ENCODE data around the gene CALN1. TPM values are rescaled to one million over a fixed set of nuclear protein-coding genes. Genes with fewer than 3 reads are reported as not detected.
"Not testable (repeated sequence)": the region's sequence is repeated elsewhere in the genome, so short reads cannot be mapped to it uniquely, and the experiment has no call there.

CALN1 gene
- total and polyA plus RNA-seq, 9 donors = under 0.01 to 0.18 (median 0.13) TPM; not detected in 2

GRCh38 chr7:72078301-72078700 is 333.8 kb downstream of the CALN1 start:
- Histone ChIP-seq H3K27ac (no peak overlapping the region), H3K4me1 (ENCODE audit: insufficient read depth) (no peaks in the 10 kb centered on the region), H3K27me3 (no peaks in the 10 kb centered on the region), H3K36me3 (no peaks in the 10 kb centered on the region), H3K4me3 (no peak overlapping the region), H3K9me3 (no peaks in the 10 kb centered on the region)
- intact Hi-C loops (cut with DNase I) = no loop called here
- 87 to 93% (median 88%) methylated on average over 8 of the region's 8 CpGs for WGBS, 3 donors
- no peak for TF ChIP-seq POLR2A (IDR thresholded peaks at IDR 0.05)
- TF ChIP-seq EP300 (IDR thresholded peaks at IDR 0.05) = no peak
- no peak for TF ChIP-seq CTCF (IDR thresholded peaks at IDR 0.05)
- DNase-seq = no peak

GRCh38 chr7:72077786-72078185 is 334.4 kb downstream of the CALN1 start:
- Histone ChIP-seq H3K27me3 (no peaks in the 10 kb centered on the region), H3K4me1 (ENCODE audit: insufficient read depth) (no peaks in the 10 kb centered on the region), H3K4me3 (no peak overlapping the region), H3K36me3 (no peaks in the 10 kb centered on the region), H3K27ac (no peak overlapping the region), H3K9me3 (no peaks in the 10 kb centered on the region)
- DNase-seq = no peak
- TF ChIP-seq EP300 (IDR thresholded peaks at IDR 0.05) (no peak), CTCF (IDR thresholded peaks at IDR 0.05) (no peak), POLR2A (IDR thresholded peaks at IDR 0.05) (no peak)
- 73 to 83% (median 80%) methylated on average over 4 of the region's 4 CpGs for WGBS, 3 donors
- intact Hi-C loops (cut with DNase I) = no loop called here

DNA sequence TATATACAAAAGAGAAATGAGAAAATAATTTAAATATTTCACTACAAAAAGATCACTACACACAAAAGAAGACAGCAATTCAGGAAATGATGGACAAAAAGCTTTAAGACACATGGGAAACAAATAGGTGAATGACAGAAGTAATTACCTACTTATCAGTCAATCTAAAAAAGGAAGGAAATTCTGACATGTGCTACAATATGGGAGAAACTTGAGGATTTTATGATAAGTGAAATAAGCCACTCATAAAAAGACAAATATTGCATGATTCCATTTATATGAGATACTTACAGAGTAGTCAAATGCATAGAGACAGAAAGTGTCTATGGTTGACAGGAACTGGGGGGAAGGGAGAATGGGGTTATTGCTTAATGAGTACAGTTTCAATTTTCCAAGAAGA is 339.2 kb downstream of the CALN1 start:
- no peak overlapping the region for H3K27ac ChIP-seq
- H3K4me3 ChIP-seq = no peak overlapping the region
- H3K4me1 ChIP-seq (ENCODE audit: insufficient read depth) = no peaks in the 10 kb centered on the region
- no peaks in the 10 kb centered on the region for H3K9me3 ChIP-seq
- no peak for TF ChIP-seq CTCF (IDR thresholded peaks at IDR 0.05)
- TF ChIP-seq POLR2A (IDR thresholded peaks at IDR 0.05) = no peak
- no peak for TF ChIP-seq EP300 (IDR thresholded peaks at IDR 0.05)
- no peak for DNase-seq
- no peaks in the 10 kb centered on the region for H3K27me3 ChIP-seq
- no peaks in the 10 kb centered on the region for H3K36me3 ChIP-seq
- intact Hi-C loops (cut with DNase I) = no loop called here

- no peaks in the 10 kb centered on the region for H3K4me1 ChIP-seq (ENCODE audit: insufficient read depth)
- no peaks in the 10 kb centered on the region for H3K9me3 ChIP-seq
- H3K4me3 ChIP-seq = no peak overlapping the region
- DNase-seq = no peak
- no peaks in the 10 kb centered on the region for H3K36me3 ChIP-seq
- TF ChIP-seq EP300 (IDR thresholded peaks at IDR 0.05) (no peak), POLR2A (IDR thresholded peaks at IDR 0.05) (no peak), CTCF (IDR thresholded peaks at IDR 0.05) (no peak)
- H3K27me3 ChIP-seq = no peaks in the 10 kb centered on the region
- H3K27ac ChIP-seq = no peak overlapping the region
- intact Hi-C loops (cut with DNase I) = no loop called here
Measured at GRCh38 chr7:72069263-72069662, 342.9 kb downstream of the CALN1 start.

- not testable (repeated sequence) for H3K4me3 ChIP-seq
Measured at GRCh38 chr7:72065764-72066163, 346.4 kb downstream of the CALN1 start.

More at GRCh38 chr7:72065764-72066163, 346.4 kb downstream of the CALN1 start:
- H3K27me3 ChIP-seq; intact Hi-C loops (cut with DNase I); H3K4me1 ChIP-seq (ENCODE audit: insufficient read depth); DNase-seq; H3K9me3 ChIP-seq; H3K27ac ChIP-seq; H3K36me3 ChIP-seq: not testable (repeated sequence)
- WGBS, 3 donors = 83 to 92% (median 85%) methylated on average over 1 of the region's 1 CpG

Data from ovary (tissue), 9 donors.